ENCODE data around the gene COX19. TPM values are rescaled to one million over a fixed set of nuclear protein-coding genes. Genes with fewer than 3 reads are reported as not detected.
"Not testable (repeated sequence)": the region's sequence is repeated elsewhere in the genome, so short reads cannot be mapped to it uniquely, and the experiment has no call there.

The COX19 gene
- total RNA-seq, 1 donor from 2014 or later = 9.5 TPM

DNA sequence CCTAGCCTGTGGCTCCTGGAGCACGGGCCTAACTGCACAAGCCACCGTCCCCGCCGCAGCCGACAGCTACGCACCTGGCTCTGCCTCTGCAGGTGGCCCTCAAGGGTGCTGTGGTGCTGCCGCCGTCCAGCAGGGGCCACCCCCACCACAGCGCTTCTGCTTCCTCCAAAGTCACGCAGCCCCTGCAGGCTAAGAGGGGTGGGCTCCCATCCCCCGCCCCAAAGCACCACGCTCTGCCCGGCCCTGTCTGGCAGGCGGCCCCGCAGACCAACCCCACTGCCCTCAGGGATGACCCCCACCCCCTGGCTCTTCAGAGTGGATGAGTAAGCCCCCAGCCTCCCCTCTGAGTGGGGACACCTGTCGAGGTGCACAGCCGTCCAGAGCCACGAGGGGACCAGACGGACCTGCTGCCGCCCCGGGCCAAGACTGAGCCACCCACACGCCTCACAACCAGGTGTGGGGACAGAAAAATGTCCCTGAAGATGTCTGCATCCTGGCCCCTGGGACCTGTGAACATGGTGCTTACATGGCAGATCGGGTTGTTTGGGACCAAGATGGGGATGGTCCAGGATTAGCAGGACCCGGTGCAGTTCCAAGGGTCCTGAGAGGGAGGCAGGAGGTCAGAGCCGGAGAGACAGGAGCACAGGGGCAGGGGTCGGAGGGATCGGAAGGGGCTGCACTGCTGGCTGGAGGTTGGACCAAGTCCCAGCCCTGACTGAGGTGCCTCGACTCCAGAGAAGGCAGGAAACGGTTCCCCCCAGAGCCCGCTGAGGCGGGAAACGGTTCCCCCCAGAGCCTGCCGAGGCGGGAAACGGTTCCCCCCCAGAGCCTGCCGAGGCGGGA is 11.9 kb downstream of the COX19 start:
- no peak for DNase-seq (ENCODE audit: extremely low read depth, low read depth, low spot score)

DNA sequence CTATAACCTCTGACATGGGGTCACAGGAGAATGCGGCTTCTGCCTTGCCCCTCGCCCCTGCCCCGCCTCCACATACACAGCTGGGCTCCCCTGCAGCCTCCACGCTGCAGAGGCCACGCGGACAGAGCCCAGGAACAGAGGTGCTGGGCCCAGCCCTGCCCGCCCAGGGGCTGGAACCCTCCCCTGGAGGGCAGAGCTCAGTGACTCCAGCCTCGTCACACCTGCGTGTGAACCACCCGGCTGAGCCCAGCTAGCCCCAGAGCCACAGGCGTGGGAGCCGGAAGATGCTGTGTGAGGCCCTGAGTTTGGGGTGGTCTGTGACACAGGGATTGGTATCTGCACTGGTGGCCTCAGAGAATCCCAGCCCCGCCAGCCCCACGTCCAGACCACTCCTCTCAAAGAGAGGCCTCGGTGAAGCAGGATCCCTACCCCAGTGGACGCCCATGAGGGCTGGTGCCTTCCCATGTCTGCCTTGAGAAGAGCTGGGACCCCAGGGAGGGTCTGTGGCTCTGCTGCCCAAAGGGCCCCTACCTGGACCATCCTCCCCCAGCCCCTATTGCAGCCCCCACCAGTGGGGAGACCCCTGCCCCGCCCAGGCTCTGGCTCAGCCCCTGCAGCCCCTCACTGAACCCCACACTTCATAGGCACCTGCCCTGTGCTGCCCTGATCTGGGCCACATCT is 12.8 kb downstream of the COX19 start:
- no peak for DNase-seq (ENCODE audit: extremely low read depth, low read depth, low spot score)

DNA sequence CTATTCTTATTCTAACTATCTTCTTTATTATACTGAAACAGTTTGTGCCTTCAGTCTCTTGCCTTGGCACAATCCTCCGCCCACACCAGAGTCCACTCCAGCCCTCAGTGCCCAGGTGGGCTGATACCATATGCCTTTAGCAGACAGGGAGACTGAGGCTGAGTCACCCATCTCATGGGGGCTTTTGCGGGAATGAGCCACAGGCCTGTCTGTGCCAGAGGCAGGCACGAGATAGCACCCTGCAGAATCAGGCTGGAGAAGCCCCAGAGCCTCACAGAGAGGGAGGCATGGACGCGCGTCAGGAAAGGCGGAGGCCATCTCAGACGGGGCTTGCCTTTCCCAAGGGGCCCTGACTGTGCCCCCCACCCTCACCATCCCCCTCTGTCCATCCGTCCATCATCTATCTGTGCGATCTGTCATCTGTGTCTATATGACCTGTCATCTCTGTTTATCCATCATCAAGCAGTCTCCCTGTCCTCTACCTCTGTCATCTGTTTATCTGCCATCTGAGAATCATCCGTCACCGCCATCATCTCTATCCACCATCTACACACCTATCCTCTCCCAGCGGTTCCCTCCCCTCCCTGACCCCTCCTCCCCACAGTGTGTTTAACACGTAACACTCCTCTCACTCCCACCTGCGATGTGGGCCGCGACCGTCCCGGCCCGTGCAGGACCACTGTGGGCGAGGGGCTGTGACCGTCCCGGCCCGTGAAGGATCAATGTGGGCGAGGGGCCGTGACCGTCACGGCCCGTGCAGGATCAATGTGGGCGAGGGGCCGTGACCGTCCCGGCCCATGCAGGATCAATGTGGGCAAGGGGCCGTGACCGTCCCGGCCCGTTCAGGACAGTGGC is 13.6 kb downstream of the COX19 start:
- DNase-seq (ENCODE audit: extremely low read depth, low read depth, low spot score) = no peak

DNA sequence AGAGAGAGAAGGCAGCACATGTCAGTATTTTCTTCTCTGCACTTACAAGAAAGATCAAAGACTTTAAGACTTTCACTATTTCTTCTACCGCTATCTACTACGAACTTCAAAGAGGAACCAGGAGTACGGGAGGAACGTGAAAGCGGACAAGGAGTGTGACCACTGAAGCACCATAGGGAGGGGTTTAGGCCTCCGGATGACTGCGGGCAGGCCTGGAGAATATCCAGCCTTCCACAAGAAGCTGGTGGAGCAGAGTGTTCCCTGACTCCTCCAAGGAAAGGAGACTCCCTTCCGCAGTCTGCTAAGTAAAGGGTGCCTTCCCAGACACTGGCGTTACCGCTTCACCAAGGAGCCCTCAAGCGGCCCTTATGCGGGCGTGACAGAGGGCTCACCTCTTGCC is 14.4 kb downstream of the COX19 start:
- DNase-seq (ENCODE audit: extremely low read depth, low read depth, low spot score) = not testable (repeated sequence)

DNA sequence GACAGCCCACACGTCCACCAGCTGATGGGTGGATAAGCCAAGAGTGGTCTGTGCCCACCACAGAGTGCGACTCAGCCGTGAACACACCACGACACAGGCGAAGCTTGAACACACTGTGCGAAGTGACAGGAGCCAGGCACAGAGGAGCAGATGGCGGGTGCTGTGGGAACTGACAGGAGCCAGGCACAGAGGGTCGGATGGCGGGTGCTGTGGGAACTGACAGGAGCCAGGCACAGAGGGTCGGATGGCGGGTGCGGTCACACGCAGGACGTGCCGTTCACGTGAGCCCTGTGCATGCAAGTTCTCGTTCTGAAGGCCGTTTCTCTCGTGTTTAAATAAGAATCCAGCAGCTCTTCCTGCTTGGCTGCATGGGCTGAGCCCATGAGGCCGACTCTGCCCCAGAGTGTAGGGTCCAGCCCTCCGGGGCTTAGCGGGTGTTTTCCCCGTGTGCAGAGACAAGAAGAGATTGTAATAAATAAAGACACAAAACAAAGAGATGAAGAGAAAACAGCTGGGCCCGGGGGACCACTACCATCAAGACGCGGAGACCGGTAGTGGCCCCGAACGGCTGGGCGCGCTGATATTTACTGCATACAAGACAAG is 15.0 kb downstream of the COX19 start:
- DNase-seq (ENCODE audit: extremely low read depth, low read depth, low spot score) = no peak

DNA sequence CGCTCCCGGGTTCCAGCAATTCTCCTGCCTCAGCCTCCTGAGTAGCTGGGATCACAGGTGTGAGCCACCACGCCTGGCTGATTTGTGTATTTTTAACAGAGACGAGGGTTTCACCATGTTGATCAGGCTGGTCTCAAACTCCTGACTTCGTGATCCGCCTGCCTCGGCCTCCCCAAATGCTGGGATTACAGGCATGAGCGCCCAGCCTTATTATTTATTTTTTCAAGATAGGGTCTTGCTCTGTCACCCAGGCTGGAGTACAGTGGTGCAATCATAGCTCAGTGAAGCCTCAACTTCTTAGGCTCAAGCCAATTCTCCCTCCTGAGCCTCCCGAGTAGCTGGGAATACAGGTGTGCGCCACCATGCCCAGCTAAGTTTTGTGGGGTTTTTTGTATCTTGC is 15.6 kb downstream of the COX19 start:
- not testable (repeated sequence) for DNase-seq (ENCODE audit: extremely low read depth, low read depth, low spot score)

DNA sequence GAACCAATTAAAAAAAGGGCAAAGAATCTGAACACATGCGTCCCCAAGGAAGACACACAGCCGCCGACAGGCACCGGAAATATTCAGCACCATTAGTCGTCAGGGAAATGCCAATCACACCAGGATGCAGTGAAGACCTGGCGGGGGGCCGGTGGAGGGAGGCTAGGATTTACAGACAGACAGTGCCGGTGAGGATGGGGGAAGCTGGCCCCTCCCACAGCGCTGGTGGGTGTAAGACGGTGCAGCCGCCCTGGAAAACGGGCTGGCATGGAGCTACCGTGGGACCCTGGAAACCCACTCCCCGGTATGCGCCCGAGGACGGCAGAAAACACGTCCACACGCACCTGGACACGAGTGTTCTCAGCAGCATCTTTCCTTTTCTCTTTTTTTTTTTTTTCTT is 16.1 kb downstream of the COX19 start:
- DNase-seq (ENCODE audit: extremely low read depth, low read depth, low spot score) = no peak

DNA sequence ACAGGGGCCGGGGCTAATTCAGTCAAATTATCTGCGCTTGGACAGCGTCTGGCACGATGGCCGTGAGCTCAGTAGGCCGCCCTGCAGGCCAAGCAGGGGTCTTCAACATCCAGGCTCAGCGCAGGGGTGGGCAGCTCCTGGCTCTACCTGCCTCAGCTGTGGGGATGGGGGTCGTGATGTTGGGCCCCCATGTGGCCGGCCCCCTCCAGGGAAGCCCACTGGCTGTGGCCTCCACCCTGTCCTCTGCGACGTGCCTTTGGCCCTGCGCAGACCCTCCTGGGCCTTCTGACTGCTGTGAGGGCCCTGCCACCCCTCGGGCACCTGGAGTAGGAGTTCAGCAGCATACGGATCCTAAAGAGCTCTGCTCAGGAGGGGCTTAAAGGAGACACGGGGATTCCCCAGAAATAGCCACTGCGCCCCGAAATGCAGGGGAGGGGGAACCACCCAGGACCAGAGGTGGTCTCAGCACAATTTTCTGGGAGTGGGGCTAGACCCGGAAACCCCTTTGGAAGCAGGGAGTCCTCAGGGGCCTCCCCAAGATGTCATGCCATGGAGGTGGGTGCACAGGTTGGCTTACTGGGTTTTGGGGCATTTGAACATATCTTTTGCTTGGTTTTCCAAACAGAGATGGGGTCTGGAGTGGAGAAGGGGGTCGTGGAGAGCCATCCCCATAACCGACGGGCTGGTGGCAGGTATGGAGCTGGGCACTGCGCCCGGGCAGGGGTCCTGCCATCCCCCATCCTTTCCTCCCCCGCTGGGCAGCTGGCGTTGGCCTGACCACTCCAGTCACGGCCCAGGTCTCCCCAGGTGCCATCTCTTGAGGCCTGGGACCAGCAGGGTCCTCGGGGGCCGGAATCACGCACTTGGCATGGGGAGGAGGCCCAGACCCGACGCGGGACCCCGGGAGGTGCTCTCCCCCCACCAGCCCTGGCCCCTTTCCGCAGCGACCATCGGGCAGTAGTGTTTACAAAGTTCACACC is 16.8 kb downstream of the COX19 start:
- no peak for DNase-seq (ENCODE audit: extremely low read depth, low read depth, low spot score)

DNA sequence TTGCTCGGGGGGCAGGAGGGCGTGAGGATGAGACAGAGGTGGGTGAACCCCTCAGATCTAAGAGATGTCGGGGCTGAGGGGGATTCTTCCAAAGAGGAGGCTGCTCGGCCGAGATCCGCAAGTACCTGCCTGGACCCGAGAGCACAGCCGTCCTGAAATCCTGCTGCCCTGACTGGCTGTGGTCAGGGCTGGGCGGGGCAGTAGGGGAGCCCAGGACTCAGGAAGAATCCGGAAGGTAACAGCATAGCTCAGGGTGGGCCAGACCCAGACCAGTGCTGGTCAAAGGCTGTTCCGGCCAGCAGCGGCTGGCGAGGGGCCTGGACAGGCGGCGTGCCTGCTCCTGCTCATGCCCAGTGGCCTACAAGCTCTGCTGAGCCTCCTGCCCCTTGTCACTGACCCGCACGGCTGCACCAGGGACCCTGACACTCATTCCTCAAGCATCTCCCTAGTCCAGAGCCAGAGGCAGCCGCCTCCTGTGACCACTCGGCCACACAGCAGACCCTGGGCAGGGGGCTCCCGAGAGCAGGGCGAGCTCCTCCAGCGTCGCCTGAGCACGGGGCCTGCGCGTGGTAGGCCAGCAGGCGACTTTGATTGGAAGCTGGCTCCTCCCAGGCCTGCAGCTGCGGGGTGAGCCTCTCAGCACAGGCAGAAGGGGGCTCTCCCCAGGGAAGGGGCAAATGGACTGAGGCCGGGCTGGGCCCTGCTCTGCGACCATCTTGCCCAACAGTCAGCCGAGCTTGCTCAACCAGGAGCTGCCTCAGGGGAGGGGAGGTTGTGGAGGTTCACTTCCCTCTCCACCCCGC is 17.7 kb downstream of the COX19 start:
- DNase-seq (ENCODE audit: extremely low read depth, low read depth, low spot score) = no peak

DNA sequence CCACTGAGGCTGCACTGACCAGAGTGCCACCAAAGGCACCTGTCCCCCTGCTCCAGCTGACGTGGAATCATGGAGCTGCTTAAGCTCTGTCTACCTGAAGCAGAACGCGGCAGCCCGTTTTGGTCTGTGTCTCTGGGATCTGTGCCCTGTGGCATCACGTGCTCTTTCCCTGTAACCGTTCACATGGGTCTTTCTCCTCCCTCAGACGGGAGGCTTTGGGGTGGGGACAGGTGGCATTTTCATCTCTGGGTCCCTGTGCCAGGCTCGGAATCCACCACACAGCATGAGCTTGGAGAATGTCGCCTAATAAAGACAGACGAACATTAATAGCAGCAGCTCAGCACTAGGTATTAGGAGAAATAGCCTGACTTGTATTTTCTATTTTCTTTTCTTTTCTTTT is 19.3 kb downstream of the COX19 start:
- no peak for DNase-seq (ENCODE audit: extremely low read depth, low read depth, low spot score)

DNA sequence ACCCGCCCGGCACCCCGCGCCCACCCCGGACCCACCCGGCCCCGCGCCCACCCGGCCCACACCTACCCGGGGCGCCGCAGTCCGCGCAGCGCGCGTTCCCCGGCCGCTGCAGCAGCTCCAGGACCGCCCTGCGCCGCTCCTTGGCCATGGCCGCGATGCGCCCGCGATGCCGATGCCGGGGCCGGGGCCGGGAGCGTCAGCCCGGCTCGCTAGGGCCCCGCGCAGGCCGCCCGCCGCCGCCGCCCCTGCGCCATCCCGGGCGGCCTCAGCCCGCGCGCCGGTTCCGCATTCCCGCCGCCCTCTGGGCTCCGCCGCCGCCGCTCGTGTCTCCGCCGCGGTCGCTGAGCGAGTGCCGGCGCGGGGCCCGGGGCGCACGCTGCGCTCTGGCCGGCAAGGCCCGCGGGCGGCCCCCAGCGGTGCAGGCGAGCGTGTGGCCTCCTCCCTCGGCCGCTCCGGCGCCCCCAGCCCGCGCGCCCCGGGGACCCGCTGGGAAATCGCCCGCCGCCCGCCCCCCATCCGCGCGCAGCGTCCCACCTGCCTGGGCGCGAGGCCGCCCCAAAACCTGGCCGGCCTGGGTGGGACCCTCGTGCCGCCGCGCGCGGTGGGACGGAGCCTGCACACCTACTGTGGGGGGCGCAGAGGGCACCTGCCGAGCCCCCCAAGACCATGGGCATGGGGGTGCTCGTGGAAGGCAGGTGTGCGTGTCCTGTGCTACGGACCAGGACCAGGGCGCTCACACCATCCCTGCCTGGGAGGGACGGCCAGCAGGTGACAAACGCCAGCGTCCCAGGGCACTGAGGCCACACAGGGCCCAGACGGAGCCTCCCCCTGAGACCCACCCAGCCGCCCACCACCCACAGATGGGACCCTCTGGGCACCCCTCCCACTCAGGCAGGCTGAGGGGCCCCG is 20.8 kb downstream of the COX19 start, which contains the start of gene ADAP1:
Gene ADAP1, minus strand, starts transcription at position 351 of the 909 bp plus-strand sequence. Its CDS starts 203 bp downstream, at position 148.
- DNase-seq (ENCODE audit: extremely low read depth, low read depth, low spot score) = no peak

DNA sequence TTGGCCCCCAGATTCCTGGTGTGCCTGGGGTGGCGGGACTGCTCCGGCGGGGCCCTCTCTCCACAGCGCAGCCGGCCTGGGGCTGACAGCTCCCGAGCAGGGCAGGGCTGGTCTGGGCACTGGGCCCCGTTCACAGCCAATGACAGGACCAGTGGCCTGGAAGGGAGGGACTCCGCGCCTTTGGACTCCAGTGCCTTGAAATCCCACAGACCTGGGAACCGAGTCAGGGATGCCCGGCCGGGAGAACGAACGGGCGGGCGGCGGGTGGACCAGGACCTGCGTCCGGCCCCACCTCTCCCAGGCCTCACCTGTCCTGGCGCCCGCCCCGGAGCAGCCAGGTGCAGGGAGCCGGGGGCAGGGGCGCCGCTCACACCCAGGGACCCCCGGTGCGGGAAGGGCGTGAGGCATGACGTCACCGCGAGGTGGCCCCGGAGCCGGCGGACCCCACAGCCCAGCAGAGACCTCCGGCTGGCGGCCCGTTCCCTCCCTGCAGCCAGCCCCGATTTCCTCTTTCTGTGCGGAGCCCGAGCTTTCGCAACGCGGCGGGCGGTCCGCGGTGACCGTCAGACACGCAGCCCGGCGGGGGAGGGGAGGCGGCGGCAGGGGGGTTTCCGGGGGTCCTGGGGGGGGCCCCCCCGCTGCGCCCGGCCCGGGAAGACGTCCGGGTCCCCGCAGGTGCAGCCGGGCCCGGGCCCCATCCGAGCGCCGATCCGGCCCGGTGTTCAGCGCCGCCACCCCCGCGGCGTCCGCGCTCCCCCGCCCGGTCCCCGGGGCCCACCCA is 21.6 kb downstream of the COX19 start:
- DNase-seq (ENCODE audit: extremely low read depth, low read depth, low spot score) = no peak

DNA sequence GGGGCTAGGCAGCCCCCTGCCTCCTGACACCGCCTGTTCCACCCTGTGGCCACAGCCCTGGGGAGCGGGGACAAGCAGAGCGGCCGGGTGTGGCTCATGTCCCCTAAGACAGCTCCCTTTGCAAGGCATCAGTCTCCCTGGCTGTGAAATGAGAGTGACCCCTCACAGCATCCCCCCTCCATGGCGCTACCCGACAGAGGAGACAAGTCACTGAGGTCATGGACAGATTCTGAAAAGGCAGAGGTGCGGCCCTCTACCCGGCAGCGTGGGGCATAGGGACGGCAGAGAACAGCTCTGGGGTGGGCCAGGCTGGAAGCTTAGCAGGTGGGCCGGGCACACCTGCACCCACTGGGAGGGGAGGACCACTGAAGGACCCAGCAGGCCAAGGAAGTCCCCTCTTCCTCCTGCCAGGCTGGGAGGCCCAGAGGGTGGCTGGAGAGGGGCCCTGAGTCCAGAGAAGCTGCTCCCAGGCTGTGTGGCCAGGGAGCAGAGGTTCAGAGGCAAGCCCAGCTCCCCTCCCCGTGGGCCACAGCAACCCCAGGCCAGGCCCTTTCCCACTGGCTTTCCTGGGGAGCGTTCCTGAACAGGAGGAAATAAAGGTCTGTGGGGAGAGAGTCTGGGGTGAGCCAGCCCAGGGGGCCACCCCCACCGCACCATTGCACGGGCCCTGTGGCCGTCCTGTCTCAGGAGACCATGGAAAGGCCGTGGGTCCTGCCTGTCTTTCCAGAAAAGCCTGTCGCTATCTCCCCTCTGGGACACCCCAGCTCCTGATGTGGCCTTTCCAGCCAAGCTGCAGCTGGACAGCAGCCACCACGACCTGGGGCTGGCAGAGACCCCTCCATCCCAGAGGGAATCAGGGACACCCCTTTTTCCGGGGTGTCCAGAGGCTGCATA is 22.6 kb downstream of the COX19 start:
- no peak for DNase-seq (ENCODE audit: extremely low read depth, low read depth, low spot score)

DNA sequence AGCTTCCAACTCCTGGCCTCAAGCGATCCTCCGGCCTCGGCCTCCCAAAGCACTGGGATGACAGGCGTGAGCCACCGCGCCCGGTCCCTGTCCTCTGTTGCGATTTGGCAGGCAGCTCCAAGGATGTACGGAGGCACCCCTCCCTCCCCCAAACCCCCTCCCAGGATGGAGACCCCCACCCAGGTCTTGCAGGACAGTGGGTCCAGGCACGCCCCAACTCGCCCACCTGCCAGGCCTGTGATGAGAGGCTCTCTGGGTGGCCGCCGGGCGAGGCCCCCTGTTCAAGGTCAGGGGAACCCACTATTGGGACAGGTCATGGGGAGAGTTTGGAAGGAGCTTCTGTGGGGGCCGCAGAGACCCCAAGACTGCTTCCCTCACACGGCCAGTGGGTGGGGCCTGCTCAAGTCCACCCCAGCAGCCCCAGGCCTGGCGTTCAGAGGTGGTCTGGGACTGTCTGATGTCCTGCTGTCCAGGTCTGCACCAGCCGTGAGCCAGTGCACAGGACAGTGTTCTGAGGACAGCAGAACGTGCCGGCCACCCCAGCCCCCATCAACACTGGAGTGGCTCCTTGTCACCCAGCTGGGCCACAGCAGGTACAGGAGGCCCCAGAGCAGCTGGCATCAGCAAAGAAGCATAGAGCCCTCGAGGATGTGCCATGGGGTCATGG is 23.3 kb downstream of the COX19 start:
- no peak for DNase-seq (ENCODE audit: extremely low read depth, low read depth, low spot score)
